ENCODE measurements around the gene CEPT1. TPM values are rescaled to one million over a fixed set of nuclear protein-coding genes. Genes with fewer than 3 reads are reported as not detected.

Gene CEPT1
- total and polyA plus RNA-seq, 7 donors: 6.7 to 13.7 (median 10.0) TPM

DNA sequence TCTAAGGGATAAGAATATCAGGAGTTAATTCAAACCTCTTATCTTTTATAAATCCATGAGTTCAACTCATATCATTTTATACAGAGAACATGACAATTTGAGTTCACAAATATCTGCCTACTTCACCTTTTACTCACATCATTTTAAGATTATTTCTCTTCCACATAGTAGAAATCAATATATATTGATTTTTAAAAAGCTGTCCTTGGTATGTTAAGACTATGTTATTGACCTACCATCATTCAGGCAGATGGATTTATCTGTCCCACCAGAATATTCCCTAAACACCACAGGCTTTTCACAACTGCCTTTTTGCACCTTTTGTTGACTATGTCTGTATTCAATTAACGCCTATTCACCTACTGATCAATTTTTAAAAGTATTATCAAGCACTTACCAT, 13.7 kb upstream of the CEPT1 start:
- no peak for DNase-seq
- H3K4me1 ChIP-seq: no peaks in the 10 kb centered on the region
- WGBS, 3 donors: 95 to 97% (median 97%) methylated on average over 1 of the region's 1 CpG
- intact Hi-C loops (cut with DNase I): loop anchor here in 1 of 2 donors (10.0 kb wide), 1 partner anchor 48 kb away; no protein-coding TSS in a partner anchor
- no peaks in the 10 kb centered on the region for H3K27me3 ChIP-seq (ENCODE audit: insufficient read depth in 3 of 3, low read length in 2 of 3)
- TF ChIP-seq, protein P1, sequence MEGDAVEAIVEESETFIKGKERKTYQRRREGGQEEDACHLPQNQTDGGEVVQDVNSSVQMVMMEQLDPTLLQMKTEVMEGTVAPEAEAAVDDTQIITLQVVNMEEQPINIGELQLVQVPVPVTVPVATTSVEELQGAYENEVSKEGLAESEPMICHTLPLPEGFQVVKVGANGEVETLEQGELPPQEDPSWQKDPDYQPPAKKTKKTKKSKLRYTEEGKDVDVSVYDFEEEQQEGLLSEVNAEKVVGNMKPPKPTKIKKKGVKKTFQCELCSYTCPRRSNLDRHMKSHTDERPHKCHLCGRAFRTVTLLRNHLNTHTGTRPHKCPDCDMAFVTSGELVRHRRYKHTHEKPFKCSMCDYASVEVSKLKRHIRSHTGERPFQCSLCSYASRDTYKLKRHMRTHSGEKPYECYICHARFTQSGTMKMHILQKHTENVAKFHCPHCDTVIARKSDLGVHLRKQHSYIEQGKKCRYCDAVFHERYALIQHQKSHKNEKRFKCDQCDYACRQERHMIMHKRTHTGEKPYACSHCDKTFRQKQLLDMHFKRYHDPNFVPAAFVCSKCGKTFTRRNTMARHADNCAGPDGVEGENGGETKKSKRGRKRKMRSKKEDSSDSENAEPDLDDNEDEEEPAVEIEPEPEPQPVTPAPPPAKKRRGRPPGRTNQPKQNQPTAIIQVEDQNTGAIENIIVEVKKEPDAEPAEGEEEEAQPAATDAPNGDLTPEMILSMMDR (IDR thresholded peaks at IDR 0.05): no peak
- H3K4me3 ChIP-seq: no peak overlapping the region
- no peak for ATAC-seq
- H3K36me3 ChIP-seq (ENCODE audit: insufficient read depth in 1 of 2, low read depth in 1 of 2): peaks cover 8 to 88% of the 10 kb centered on the region in 2 donors
- no peaks in the 10 kb centered on the region for H3K9me3 ChIP-seq
- no peak overlapping the region for H3K27ac ChIP-seq

DNA sequence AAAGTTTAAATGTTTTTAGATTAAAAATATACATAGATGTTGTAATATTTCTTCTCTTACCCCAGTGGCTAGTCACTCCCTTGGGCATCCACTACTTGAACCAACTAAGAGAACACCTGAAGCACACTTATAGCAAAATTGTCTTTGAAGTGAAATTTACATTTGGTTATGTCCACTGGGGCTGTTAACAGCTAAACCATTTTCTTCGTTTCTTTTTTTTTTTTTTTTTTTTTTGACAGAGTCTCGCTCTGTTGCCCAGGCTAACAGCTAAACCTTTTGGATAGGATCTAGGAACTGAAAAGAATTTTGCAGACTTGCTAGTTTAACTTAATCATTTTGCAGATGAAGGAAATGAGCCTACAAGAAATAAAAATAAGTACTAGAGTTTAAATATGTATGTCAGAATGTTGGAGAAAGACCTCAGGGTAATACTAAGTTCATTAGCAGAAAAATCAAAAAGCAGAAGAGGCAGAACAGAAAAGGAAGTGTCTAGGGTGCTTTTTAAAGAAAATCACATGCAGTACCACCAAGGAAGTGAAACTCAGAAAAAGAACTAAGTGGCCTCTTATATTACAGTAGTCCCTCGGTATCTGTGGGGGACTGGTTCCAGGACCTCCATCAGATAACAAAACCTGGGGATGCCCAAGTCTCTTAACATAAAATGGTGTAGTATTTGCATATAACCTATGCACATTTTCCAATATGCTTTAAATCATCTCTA, 11.9 kb upstream of the CEPT1 start:
- no peak overlapping the region for H3K4me3 ChIP-seq
- WGBS, 3 donors: 85 to 90% (median 87%) methylated on average over 3 of the region's 3 CpGs
- no peaks in the 10 kb centered on the region for H3K9me3 ChIP-seq
- TF ChIP-seq, protein P1 (IDR thresholded peaks at IDR 0.05): no peak
- no peak for ATAC-seq
- H3K4me1 ChIP-seq: no peaks in the 10 kb centered on the region
- peaks cover 2 to 84% of the 10 kb centered on the region in 2 donors for H3K36me3 ChIP-seq (ENCODE audit: insufficient read depth in 1 of 2, low read depth in 1 of 2)
- H3K27me3 ChIP-seq (ENCODE audit: insufficient read depth in 3 of 3, low read length in 2 of 3): no peaks in the 10 kb centered on the region
- DNase-seq: no peak
- H3K27ac ChIP-seq: no peak overlapping the region
- intact Hi-C loops (cut with DNase I): loop anchor here in 1 of 2 donors (10.0 kb wide), 1 partner anchor 47 kb away; no protein-coding TSS in a partner anchor

DNA sequence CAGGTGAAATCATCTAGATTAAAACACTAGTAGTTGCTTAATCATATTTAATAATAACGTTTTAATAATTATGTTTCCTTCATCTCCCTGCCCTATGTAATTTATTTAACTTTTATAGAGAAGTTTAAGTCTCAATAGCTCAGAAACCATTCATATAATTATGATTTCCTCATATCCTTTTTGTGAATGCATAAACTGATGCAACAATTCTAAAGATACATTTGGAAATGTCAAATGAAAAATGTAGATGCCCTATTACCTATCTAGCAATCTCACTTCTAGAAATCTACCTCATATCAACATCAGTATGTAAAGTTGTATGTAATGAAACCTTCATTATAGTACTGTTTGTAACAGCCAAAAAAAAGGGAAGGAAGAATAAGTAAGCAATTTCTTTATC, 10.6 kb upstream of the CEPT1 start:
- Histone ChIP-seq H3K27me3 (ENCODE audit: insufficient read depth in 3 of 3, low read length in 2 of 3) (no peaks in the 10 kb centered on the region), H3K9me3 (no peaks in the 10 kb centered on the region), H3K36me3 (ENCODE audit: insufficient read depth in 1 of 2, low read depth in 1 of 2) (peaks cover 0 to 79% of the 10 kb centered on the region in 2 donors), H3K27ac (no peak overlapping the region), H3K4me1 (no peaks in the 10 kb centered on the region), H3K4me3 (no peak overlapping the region)
- DNase-seq (no peak), ATAC-seq (no peak)
- 71 to 78% (median 74%) methylated on average over 1 of the region's 1 CpG for WGBS, 3 donors
- TF ChIP-seq, protein P1 (IDR thresholded peaks at IDR 0.05): no peak
- intact Hi-C loops (cut with DNase I): loop anchor here in 1 of 2 donors (10.0 kb wide), 1 partner anchor 45 kb away; no protein-coding TSS in a partner anchor

DNA sequence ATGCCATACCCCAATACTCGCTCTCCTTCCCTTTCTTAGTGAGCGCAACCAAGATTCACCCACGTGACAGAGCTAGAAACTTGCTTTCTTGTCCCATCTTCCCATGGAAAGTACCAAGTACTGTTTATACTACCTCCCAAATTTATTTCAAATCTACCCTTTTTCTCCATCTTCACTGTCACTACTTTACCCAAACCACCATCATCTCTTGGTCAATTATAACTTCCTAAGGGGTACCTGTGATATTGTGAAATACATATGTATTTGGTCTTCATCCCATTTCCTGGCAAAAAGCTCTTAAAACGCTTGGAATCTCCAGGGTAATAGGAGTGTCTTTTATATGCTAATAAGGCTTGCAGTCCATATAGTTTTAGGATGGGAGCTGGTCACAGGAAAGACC, 8.3 kb upstream of the CEPT1 start:
- Histone ChIP-seq H3K36me3 (ENCODE audit: insufficient read depth in 1 of 2, low read depth in 1 of 2) (peaks cover 0 to 74% of the 10 kb centered on the region in 2 donors), H3K4me3 (no peak overlapping the region), H3K27me3 (ENCODE audit: insufficient read depth in 3 of 3, low read length in 2 of 3) (no peaks in the 10 kb centered on the region), H3K27ac (no peak overlapping the region), H3K4me1 (no peaks in the 10 kb centered on the region), H3K9me3 (no peaks in the 10 kb centered on the region)
- TF ChIP-seq, protein P1 (IDR thresholded peaks at IDR 0.05): no peak
- WGBS, 3 donors: 87 to 88% (median 88%) methylated on average over 4 of the region's 4 CpGs
- no peak for DNase-seq
- intact Hi-C loops (cut with DNase I): no loop called here
- ATAC-seq: no peak
